ENCODE results near the gene SMG1. TPM values are rescaled to one million over a fixed set of nuclear protein-coding genes. Genes with fewer than 3 reads are reported as not detected.

Gene SMG1
- total and polyA plus RNA-seq, 2 of the 13 experiments (the other 11 are each of a cell fraction or from before 2014, with no cell fraction given) = 48.7 to 53.7 TPM

GRCh38 chr16:18969050-18969854, 43.0 kb upstream of the SMG1 start (continued):
- TF ChIP-seq ZNF704 (CRISPR knock-in tag; IDR thresholded peaks at IDR 0.05; ENCODE audit: borderline replicate concordance) (no peak), ZNF513 (CRISPR knock-in tag; conservative IDR thresholded peaks at IDR 0.05) (no peak), KDM3A (CRISPR knock-in tag; IDR thresholded peaks at IDR 0.05; ENCODE audit: low read depth) (peak; percentile 81; the same call in 1 of the 2 replicates), ZNF121 (CRISPR knock-in tag; IDR thresholded peaks at IDR 0.05) (0 out of 2 replicates have a peak, but pooled peaks have one; percentile 27), MTF2 (CRISPR knock-in tag; IDR thresholded peaks at IDR 0.05; ENCODE audit: borderline replicate concordance) (peak; percentile 63; the same call in 1 of the 2 replicates), ZKSCAN8 (CRISPR knock-in tag; IDR thresholded peaks at IDR 0.05; ENCODE audit: borderline replicate concordance) (0 out of 2 replicates have a peak, but pooled peaks have one; percentile 54), HNRNPLL (IDR thresholded peaks at IDR 0.05; ENCODE audit: low read depth, low read length, poor library complexity, severe bottlenecking) (no peak), YEATS2 (CRISPR knock-in tag; IDR thresholded peaks at IDR 0.05; ENCODE audit: borderline replicate concordance) (peak; percentile 57; the same call in 1 of the 2 replicates), GATAD2A (CRISPR knock-in tag; IDR thresholded peaks at IDR 0.05) (peak; percentile 63; the same call in 1 of the 2 replicates), GABPB1 (CRISPR knock-in tag; IDR thresholded peaks at IDR 0.05) (0 out of 2 replicates have a peak, but pooled peaks have one; percentile 21), POLR2AphosphoS2 (IDR thresholded peaks at IDR 0.05; ENCODE audit: low read depth, low read length) (no peak), MLX (CRISPR knock-in tag; IDR thresholded peaks at IDR 0.05) (0 out of 2 replicates have a peak, but pooled peaks have one; percentile 53), SRF (IDR thresholded peaks at IDR 0.05; ENCODE audit: low read depth, low read length) (0 out of 2 replicates have a peak, but pooled peaks have one; percentile 13), HNF1B (CRISPR knock-in tag; IDR thresholded peaks at IDR 0.05) (no peak), HMGA1 (CRISPR knock-in tag; conservative IDR thresholded peaks at IDR 0.05) (no peak), RELA (CRISPR knock-in tag; IDR thresholded peaks at IDR 0.05) (no peak), ZNF331 (CRISPR knock-in tag; IDR thresholded peaks at IDR 0.05) (peak; percentile 74), ZNF792 (CRISPR knock-in tag; IDR thresholded peaks at IDR 0.05) (peak; percentile 85), SP5 (CRISPR knock-in tag; IDR thresholded peaks at IDR 0.05; ENCODE audit: borderline replicate concordance, low read depth) (peak; percentile 20; the same call in 1 of the 2 replicates), MIXL1 (CRISPR knock-in tag; IDR thresholded peaks at IDR 0.05) (peak; percentile 78), MXD4 (CRISPR knock-in tag; IDR thresholded peaks at IDR 0.05) (0 out of 2 replicates have a peak, but pooled peaks have one; percentile 58), KLF9 (CRISPR knock-in tag; IDR thresholded peaks at IDR 0.05; ENCODE audit: low read depth) (peak; percentile 84; the same call in 1 of the 2 replicates), ELF4 (CRISPR knock-in tag; IDR thresholded peaks at IDR 0.05; ENCODE audit: borderline replicate concordance) (peak; percentile 72; the same call in 1 of the 2 replicates), KLF6 (CRISPR knock-in tag; IDR thresholded peaks at IDR 0.05) (peak; percentile 75; the same call in 1 of the 2 replicates), GFI1 (CRISPR knock-in tag; IDR thresholded peaks at IDR 0.05; ENCODE audit: borderline replicate concordance) (no peak), DRAP1 (CRISPR knock-in tag; IDR thresholded peaks at IDR 0.05) (peak; percentile 48; the same call in 1 of the 2 replicates)
